Measurements from ENCODE around the gene KCNH5.
A peak's percentile ranks its signal among the peaks of the same experiment; 100 is the strongest.

KCNH5 gene

GRCh38 chr14:62743560-62743959 lies 301.7 kb downstream of the KCNH5 start:
- DNase-seq (ENCODE audit: low read depth in 2 of 2): no peak

- no peak for DNase-seq (ENCODE audit: low read depth in 2 of 2)
These were observed 302.1 kb downstream of the KCNH5 start for GRCh38 chr14:62743118-62743517.

- DNase-seq (ENCODE audit: low read depth in 2 of 2): no peak
These were observed 305.6 kb downstream of the KCNH5 start for GRCh38 chr14:62739647-62740046.

GRCh38 chr14:62736048-62737043 lies 308.9 kb downstream of the KCNH5 start:
- no peak for DNase-seq (ENCODE audit: low read depth in 2 of 2)

- no peak for DNase-seq (ENCODE audit: low read depth in 2 of 2)
These were observed 310.4 kb downstream of the KCNH5 start for GRCh38 chr14:62734831-62735230.

GRCh38 chr14:62722406-62722805 lies 322.9 kb downstream of the KCNH5 start:
- DNase-seq (ENCODE audit: low read depth in 2 of 2): no peak

- DNase-seq (ENCODE audit: low read depth in 2 of 2): no peak
These were observed 326.6 kb downstream of the KCNH5 start for GRCh38 chr14:62718629-62719028.

- no peak for DNase-seq (ENCODE audit: low read depth in 2 of 2)
These were observed 333.8 kb downstream of the KCNH5 start for GRCh38 chr14:62711351-62712023.

- DNase-seq (ENCODE audit: low read depth in 2 of 2): no peak
These were observed 334.4 kb downstream of the KCNH5 start for GRCh38 chr14:62710811-62711210.

GRCh38 chr14:62709773-62710172 lies 335.5 kb downstream of the KCNH5 start:
- DNase-seq (ENCODE audit: low read depth in 2 of 2): no peak

GRCh38 chr14:62706217-62706616 lies 339.0 kb downstream of the KCNH5 start:
- no peak for DNase-seq (ENCODE audit: low read depth in 2 of 2)

- DNase-seq (ENCODE audit: low read depth in 2 of 2): no peak
These were observed 347.8 kb downstream of the KCNH5 start for GRCh38 chr14:62697461-62697860.

- DNase-seq (ENCODE audit: low read depth in 2 of 2): no peak
These were observed 348.3 kb downstream of the KCNH5 start for GRCh38 chr14:62696929-62697328.

- DNase-seq (ENCODE audit: low read depth in 2 of 2): no peak
These were observed 348.8 kb downstream of the KCNH5 start for GRCh38 chr14:62696331-62696924.

- no peak for DNase-seq (ENCODE audit: low read depth in 2 of 2)
These were observed 351.2 kb downstream of the KCNH5 start for GRCh38 chr14:62694075-62694474.

GRCh38 chr14:62692490-62693106 lies 352.7 kb downstream of the KCNH5 start:
- no peak for DNase-seq (ENCODE audit: low read depth in 2 of 2)

- DNase-seq (ENCODE audit: low read depth in 2 of 2): peak; percentile 18 to 19
These were observed 353.4 kb downstream of the KCNH5 start for GRCh38 chr14:62691647-62692489.

- DNase-seq (ENCODE audit: low read depth in 2 of 2): no peak
These were observed 355.5 kb downstream of the KCNH5 start for GRCh38 chr14:62689733-62690132.

- no peak for DNase-seq (ENCODE audit: low read depth in 2 of 2)
These were observed 357.4 kb downstream of the KCNH5 start for GRCh38 chr14:62687818-62688217.

GRCh38 chr14:62684376-62684775 lies 360.9 kb downstream of the KCNH5 start:
- no peak for DNase-seq (ENCODE audit: low read depth in 2 of 2)

GRCh38 chr14:62682208-62682607 lies 363.1 kb downstream of the KCNH5 start:
- DNase-seq (ENCODE audit: low read depth in 2 of 2): no peak

Measured in fibroblast of skin of left biceps (primary cell).